Right atrium auricular region (tissue), 2 donors: ENCODE measurements around the gene TAOK1. TPM values are rescaled to one million over a fixed set of nuclear protein-coding genes. Genes with fewer than 3 reads are reported as not detected.
A peak's percentile ranks its signal among the peaks of the same experiment; 100 is the strongest.

Source experiments
- DNase-seq: peaks from one replicate; pipeline ENCODE4 v3.0.0-alpha.2; 2019; ENCODE audit warnings: low spot score
- H3K27ac ChIP-seq, 2 donors: fragments of 200-600 bp; sonication (generic); 1 replicate in 1 of 2; 2 replicates in 1 of 2; pipeline ENCODE4 v1.5.1; 2016 to 2019
- H3K27me3 ChIP-seq, 2 donors: fragments of 200-600 bp; sonication (generic); one replicate each; pipeline versions ENCODE4 v1.5.1 to v1.6.0; 2017 to 2019
- H3K36me3 ChIP-seq: fragments of 200-600 bp; sonication (generic); one replicate; pipeline ENCODE4 v1.5.1; 2016
- H3K4me1 ChIP-seq, 2 donors: fragments of 200-600 bp; sonication (generic); one replicate each; pipeline versions ENCODE4 v1.5.1 to v1.6.0; 2017 to 2019
- H3K4me3 ChIP-seq, 2 donors: fragments of 200-600 bp; sonication (generic); 1 replicate in 1 of 2; 2 replicates in 1 of 2; pipeline ENCODE4 v1.5.1; 2017 to 2019; ENCODE audit warnings: mild to moderate bottlenecking in 1 of 2, moderate library complexity in 1 of 2
- H3K9me3 ChIP-seq, 2 donors: fragments of 200-600 bp; sonication (generic); one replicate each; pipeline ENCODE4 v1.5.1; 2019
- total RNA-seq, 2 donors: library from RNA; depleted of rRNA; stranded (reverse); fragments of >200 nt; gene quantifications; one replicate each; pipeline ENCODE4 v1.1.0, GENCODE V29; 2016
- TF ChIP-seq, protein P1 (sequence below), 2 donors: fragments of 200-600 bp; sonication (generic); IDR thresholded peaks; one replicate each; pipeline ENCODE4 v1.5.1; 2019; ENCODE audit warnings: antibody characterized with exemption in 2 of 2

TAOK1 gene
- total RNA-seq, 2 donors from 2014 or later: 42.9 to 45.1 TPM

DNA sequence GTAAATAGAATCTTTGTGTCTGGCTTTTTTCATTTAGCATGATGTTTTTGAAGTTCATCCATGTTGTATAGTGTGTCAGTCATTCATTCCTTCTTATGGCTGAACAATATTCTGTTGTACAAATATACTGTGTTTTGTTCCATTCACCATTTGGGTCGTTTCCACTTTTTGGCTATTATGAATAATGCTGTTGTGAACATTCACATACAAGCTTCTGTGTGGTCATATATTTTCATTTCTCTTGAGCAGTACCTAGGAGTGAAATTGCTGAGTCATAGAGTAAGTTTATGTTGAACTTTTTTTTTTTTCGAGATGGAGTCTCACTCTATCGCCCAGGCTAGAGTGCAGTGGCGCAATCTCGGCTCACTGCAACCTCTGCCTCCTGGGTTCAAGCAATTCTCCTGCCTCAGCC is 32.3 kb upstream of the TAOK1 start:
- Histone ChIP-seq H3K36me3 (no peaks in the 10 kb centered on the region), H3K27ac (peak overlapping the region in 1 of 2 donors; percentile 55), H3K27me3 (no peaks in the 10 kb centered on the region), H3K9me3 (no peaks in the 10 kb centered on the region), H3K4me3 (no peak overlapping the region), H3K4me1 (no peaks in the 10 kb centered on the region)
- TF ChIP-seq, protein P1, sequence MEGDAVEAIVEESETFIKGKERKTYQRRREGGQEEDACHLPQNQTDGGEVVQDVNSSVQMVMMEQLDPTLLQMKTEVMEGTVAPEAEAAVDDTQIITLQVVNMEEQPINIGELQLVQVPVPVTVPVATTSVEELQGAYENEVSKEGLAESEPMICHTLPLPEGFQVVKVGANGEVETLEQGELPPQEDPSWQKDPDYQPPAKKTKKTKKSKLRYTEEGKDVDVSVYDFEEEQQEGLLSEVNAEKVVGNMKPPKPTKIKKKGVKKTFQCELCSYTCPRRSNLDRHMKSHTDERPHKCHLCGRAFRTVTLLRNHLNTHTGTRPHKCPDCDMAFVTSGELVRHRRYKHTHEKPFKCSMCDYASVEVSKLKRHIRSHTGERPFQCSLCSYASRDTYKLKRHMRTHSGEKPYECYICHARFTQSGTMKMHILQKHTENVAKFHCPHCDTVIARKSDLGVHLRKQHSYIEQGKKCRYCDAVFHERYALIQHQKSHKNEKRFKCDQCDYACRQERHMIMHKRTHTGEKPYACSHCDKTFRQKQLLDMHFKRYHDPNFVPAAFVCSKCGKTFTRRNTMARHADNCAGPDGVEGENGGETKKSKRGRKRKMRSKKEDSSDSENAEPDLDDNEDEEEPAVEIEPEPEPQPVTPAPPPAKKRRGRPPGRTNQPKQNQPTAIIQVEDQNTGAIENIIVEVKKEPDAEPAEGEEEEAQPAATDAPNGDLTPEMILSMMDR (IDR thresholded peaks at IDR 0.05): no peak
- no peak for DNase-seq

DNA sequence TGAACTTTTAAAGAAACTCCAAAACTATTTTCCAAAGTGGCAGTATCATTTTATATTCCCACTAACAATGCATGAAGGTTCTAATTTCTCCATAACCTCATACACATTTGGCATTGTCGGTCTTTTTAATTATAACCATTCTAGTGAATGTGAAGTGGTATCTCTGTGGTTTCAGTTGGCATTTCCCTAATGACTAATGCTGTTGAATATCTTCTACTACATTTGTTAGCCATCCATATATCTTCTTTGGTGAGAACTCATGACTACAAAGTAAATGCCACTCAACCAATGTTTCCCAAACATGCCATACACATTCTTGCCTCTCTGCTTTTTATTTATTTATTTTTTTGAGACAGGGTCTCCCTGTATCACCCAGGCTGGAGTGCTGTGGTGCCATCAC is 31.7 kb upstream of the TAOK1 start:
- TF ChIP-seq, protein P1 (IDR thresholded peaks at IDR 0.05): no peak
- Histone ChIP-seq H3K27me3 (no peaks in the 10 kb centered on the region), H3K4me1 (no peaks in the 10 kb centered on the region), H3K36me3 (no peaks in the 10 kb centered on the region), H3K4me3 (no peak overlapping the region), H3K27ac (no peak overlapping the region), H3K9me3 (no peaks in the 10 kb centered on the region)
- no peak for DNase-seq

DNA sequence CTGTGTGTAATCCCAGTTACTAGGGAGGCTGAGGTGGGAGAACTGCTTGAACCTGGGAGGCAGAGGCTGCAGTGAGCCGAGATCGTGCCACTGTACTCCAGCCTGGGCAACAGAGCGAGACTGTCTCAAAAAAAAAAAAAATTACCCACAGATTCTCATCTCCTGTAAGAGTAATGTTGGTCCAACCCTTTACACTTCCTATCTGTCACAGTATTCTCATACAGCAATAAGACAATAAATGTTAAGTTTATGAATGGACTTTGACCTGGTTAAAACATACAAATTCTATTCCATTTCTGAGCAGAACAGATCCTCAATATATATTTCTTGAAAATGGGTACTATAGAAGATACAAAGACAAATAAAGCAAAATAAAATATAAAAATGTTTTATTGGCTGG is 30.4 kb upstream of the TAOK1 start:
- TF ChIP-seq, protein P1 (IDR thresholded peaks at IDR 0.05): no peak

DNA sequence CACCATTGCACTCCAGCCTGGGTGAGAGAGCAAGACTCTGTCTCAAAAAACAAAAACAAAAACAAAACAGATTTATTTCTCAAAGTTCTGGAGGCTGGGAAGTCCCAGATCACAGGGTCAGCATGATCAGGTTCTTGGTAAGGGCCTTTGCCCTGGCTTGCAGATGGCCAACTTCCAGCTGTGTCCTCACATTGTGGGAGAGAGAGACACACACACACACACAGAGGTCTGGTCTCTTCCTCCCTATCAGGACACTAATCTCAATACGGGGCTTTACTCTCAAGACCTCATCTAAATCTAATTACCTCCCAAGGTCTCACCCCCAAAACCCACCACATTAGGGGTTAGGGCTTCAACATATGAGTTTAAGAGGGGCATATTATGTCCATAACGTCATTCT is 26.4 kb upstream of the TAOK1 start:
- H3K36me3 ChIP-seq: no peaks in the 10 kb centered on the region
- TF ChIP-seq, protein P1 (IDR thresholded peaks at IDR 0.05): no peak
- no peaks in the 10 kb centered on the region for H3K27me3 ChIP-seq
- no peak overlapping the region for H3K27ac ChIP-seq
- no peaks in the 10 kb centered on the region for H3K9me3 ChIP-seq
- DNase-seq: no peak
- H3K4me1 ChIP-seq: no peaks in the 10 kb centered on the region
- no peak overlapping the region for H3K4me3 ChIP-seq

More for the DNA sequence above, 30.4 kb upstream of the TAOK1 start:
- DNase-seq: no peak
- Histone ChIP-seq H3K27me3 (no peaks in the 10 kb centered on the region), H3K36me3 (no peaks in the 10 kb centered on the region), H3K4me3 (no peak overlapping the region), H3K27ac (no peak overlapping the region), H3K4me1 (no peaks in the 10 kb centered on the region), H3K9me3 (no peaks in the 10 kb centered on the region)

DNA sequence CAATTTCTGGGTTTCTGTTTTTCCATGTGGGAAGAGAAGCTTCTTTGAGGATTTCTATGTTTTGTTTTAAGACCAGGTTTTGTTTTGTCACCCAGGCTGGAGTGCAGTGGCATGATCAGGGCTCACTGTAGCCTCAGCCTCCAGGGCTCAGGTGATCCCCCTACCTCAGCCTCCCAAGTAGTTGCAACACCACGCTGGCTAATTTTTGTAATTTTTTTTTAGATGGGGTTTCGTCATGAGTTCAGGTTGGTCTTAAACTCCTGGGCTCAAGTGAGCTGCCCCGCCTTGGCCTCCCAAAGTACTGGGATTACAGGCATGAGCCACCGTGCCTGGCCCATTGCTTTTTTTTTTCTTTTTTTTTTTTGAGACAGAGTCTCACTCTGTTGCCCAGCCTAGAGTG is 25.5 kb upstream of the TAOK1 start:
- H3K27ac ChIP-seq: no peak overlapping the region
- TF ChIP-seq, protein P1 (IDR thresholded peaks at IDR 0.05): no peak
- no peak for DNase-seq
- H3K27me3 ChIP-seq: no peaks in the 10 kb centered on the region
- H3K4me3 ChIP-seq: no peak overlapping the region
- H3K36me3 ChIP-seq: no peaks in the 10 kb centered on the region
- H3K9me3 ChIP-seq: no peaks in the 10 kb centered on the region
- H3K4me1 ChIP-seq: peaks cover 0 to 6% of the 10 kb centered on the region in 2 donors

DNA sequence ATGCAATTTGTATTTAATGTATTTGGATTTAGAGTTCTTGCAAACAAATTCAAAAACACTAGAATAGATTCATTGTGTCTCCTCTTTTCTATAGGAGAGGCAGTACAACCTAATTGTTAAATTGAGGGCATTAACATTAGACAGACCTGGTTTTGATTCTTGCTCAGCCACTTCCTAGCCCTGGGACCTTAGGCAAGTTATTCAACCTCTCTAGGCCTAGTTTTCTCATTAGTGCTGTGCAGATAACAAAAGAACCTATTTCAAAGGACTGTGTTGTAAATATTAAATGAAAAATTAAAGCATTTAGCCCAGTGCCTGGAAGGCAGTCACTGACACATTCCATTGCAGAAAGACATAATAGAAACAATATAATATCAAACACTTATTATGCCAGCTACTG is 22.0 kb upstream of the TAOK1 start:
- no peak overlapping the region for H3K27ac ChIP-seq
- DNase-seq: no peak
- no peaks in the 10 kb centered on the region for H3K9me3 ChIP-seq
- no peak overlapping the region for H3K4me3 ChIP-seq
- H3K4me1 ChIP-seq: peaks cover 0 to 9% of the 10 kb centered on the region in 2 donors
- no peaks in the 10 kb centered on the region for H3K27me3 ChIP-seq
- TF ChIP-seq, protein P1 (IDR thresholded peaks at IDR 0.05): no peak
- H3K36me3 ChIP-seq: no peaks in the 10 kb centered on the region
